Transverse colon (tissue), 4 donors: ENCODE measurements around the gene PRDM12.

Source experiments
- CTCF ChIP-seq, 5 experiments: fragments of 200-600 bp in 3 of 5; fragments of 450-650 bp in 2 of 5; sonication (generic) in 3 of 5; IDR thresholded peaks; 1 replicate in 2 of 5; 2 replicates in 3 of 5; pipeline ENCODE4 v1.5.1; 2016 to 2017; ENCODE audit warnings: antibody characterized with exemption in 5 of 5, inconsistent platforms in 3 of 5, mild to moderate bottlenecking in 2 of 5, moderate library complexity in 1 of 5
- POLR2AphosphoS5 ChIP-seq, 3 donors: sonication (generic); formaldehyde crosslinking; IDR thresholded peaks; one replicate each; pipeline ENCODE4 v1.6.1; 2016; ENCODE audit warnings: antibody characterized with exemption in 3 of 3

GRCh38 chr9:130668659-130669058 lies 4.3 kb downstream of the PRDM12 start:
- TF ChIP-seq CTCF (IDR thresholded peaks at IDR 0.05) (no peak), POLR2AphosphoS5 (IDR thresholded peaks at IDR 0.05) (no peak)
